Measurements from ENCODE around the gene CDC73. TPM values are rescaled to one million over a fixed set of nuclear protein-coding genes. Genes with fewer than 3 reads are reported as not detected.
A peak's percentile ranks its signal among the peaks of the same experiment; 100 is the strongest.

The CDC73 gene
- total and polyA plus RNA-seq, 9 of the 15 experiments (the other 6 are each of a cell fraction or from before 2014, with no cell fraction given), result 19.0 to 61.7 (median 30.1) TPM

- TF ChIP-seq CUX1 (CRISPR knock-in tag; IDR thresholded peaks at IDR 0.05), result no peak
- peak; percentile 36; the same call in 1 of the 2 replicates for TF ChIP-seq CHCHD3 (CRISPR knock-in tag; IDR thresholded peaks at IDR 0.05)
- TF ChIP-seq PML (IDR thresholded peaks at IDR 0.05; ENCODE audit: low read length), result peak; percentile 21; the same call in 1 of the 2 replicates
- TF ChIP-seq ZNF316 (IDR thresholded peaks at IDR 0.05), result peak; percentile 91
- TF ChIP-seq NCOA6 (IDR thresholded peaks at IDR 0.05), result no peak
- TF ChIP-seq SMARCE1 (IDR thresholded peaks at IDR 0.05), result peak; percentile 14; the same call in 1 of the 2 replicates
- peak in 1 of 2 experiments; percentile 82; a peak in 1 of 4 replicates for TF ChIP-seq SRF (CRISPR knock-in tag; IDR thresholded peaks at IDR 0.05)
- TF ChIP-seq KDM5B (IDR thresholded peaks at IDR 0.05; ENCODE audit: insufficient replicate concordance, low read depth, low read length), result no peak
- 0 out of 2 replicates have a peak, but pooled peaks have one; percentile 17 for TF ChIP-seq ZNF79 (CRISPR knock-in tag; IDR thresholded peaks at IDR 0.05; ENCODE audit: low read depth)
- no peak for TF ChIP-seq ATF1 (CRISPR knock-in tag; IDR thresholded peaks at IDR 0.05)
- peak; percentile 67 for TF ChIP-seq ATF1 (tag; IDR thresholded peaks at IDR 0.05)
- peak; percentile 64 for TF ChIP-seq HDAC2 (IDR thresholded peaks at IDR 0.05)
- 0 out of 2 replicates have a peak, but pooled peaks have one; percentile 31 for TF ChIP-seq DNMT1 (IDR thresholded peaks at IDR 0.05)
- TF ChIP-seq HNRNPL (IDR thresholded peaks at IDR 0.05; ENCODE audit: low read depth, low read length), result no peak
- TF ChIP-seq ZNF318 (IDR thresholded peaks at IDR 0.05; ENCODE audit: borderline replicate concordance in 1 of 2, low read depth in 1 of 2), result 0 out of 4 replicates have a peak, but pooled peaks of 1 of the 2 experiments have one; percentile 24
These were observed 8.4 kb upstream of the CDC73 start (continued) for GRCh38 chr1:193113258-193113991.
